Measurements from ENCODE around the gene FMN1.
"Not testable (repeated sequence)": the region's sequence is repeated elsewhere in the genome, so short reads cannot be mapped to it uniquely, and the experiment has no call there.

The FMN1 gene

DNA sequence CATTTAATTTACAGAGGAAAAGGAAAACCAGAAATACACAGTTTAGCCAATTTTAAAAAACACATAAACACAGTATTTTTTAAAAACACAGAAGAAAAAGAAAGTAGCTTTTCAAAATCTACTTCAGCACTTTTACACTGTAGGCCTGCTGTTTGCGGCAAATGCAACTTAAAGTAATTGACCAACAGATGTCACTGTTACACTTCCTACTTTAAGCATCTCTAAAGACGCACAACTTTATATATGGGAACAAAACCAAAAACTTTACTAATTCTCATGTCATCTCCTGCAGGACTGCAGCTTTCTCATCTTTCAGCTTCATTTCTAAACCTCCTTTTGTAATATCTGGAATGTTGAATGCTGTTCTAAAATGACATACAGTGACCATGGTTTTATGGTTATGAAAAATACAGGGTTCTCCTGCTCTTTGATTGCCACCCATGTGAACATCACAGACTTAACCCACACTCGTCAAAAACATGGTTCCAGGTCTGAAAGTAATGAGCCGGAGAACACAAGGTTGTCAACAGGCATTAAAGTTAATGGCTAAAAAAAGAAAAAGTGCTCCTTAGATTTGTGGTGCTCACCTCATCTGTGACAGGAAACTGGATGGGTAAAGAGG is 107.9 kb downstream of the FMN1 start:
- DNase-seq = peak; percentile 44

DNA sequence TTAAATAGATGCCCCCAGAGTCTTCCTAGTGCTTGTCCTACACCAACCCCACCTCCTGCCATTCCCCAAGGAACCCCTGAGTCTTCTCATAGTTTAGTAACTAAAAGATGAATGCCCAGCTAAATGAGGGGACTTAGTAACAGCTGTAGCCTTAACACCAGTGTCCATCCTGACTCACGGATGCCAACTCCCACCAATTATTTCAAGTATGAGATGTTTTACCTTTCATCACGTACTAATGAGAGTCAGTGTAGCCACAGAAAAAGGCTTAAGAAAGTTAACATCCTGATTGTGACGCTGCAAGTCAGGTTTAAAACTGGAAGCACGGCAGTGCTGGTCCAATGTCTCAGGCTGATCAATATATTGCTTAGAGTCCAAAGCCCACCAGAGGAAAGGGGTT is 109.9 kb downstream of the FMN1 start:
- DNase-seq = no peak

DNA sequence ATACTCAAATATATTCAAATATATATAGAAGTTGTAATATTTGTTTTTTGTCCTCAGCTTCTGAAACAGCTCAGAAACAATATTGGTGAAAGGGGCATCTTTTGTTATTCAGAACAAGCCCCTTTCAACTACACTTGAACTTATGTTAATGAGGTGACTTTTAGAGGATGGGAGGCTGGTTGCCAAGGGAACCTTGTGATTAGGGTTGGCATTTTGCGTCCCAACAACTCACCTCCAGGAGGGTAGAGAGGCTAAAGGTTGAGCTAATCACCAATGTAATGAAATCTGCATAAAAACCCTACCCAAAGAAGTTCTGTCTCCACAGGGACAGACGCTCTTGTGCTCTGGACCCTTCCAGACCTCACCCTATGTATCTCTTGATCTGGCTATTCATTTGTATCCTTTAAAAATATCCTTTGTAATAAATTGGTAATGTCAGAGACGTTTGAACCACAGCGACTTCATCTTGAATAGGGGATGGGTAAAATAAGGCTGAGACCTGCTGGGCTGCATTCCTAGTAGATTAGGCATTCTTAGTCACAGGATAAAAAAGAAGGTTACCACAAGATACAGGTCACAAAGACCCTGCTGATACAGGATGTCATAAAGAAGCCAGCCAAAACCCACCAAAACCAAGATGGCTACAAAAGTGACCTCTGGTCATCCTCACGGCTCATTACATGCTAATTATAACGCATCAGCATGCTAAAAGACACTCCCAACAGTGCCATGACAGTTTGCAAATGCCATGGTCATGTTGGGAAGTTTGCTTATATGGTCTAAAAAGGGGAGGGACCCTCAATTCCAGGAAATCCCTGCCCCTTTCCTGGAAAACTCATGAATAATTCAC is 111.1 kb downstream of the FMN1 start:
- DNase-seq = no peak

DNA sequence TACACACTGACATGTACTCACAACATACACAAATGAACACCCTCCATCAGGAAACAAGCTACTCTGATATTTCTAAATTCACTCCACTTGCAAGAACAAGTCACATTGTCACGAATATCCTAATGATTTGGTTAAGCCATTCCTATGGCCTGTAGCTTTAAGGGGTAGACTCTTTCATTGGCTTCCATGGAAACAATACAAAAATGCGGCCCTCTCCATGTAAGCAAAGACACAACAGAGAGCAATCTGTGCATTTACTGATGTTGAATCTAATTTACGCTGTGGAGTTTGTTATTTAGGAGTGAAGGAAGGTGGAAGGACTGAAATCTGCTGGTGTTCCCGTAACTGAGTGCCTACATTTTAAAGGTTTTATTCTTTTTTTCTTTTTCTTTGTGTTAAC is 114.5 kb downstream of the FMN1 start:
- DNase-seq = no peak

DNA sequence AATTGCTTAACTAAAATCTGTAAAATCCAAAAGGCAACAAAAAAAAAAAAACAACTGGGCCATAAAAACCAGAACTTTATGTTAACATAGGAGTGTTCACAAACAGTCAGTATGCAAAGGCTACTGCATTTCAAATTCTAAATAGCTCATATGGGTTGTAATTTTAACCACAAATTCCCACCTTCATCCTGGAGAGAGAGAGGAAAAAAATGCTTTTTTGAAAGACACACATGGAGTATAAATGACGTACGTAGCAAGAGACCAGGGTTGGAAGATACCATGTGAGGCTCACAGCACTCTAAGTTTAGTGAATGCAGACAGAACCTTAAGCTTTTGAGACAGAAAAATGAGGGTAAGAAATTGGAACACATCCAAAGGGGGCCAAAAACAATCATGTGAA is 115.9 kb downstream of the FMN1 start:
- no peak for DNase-seq

DNA sequence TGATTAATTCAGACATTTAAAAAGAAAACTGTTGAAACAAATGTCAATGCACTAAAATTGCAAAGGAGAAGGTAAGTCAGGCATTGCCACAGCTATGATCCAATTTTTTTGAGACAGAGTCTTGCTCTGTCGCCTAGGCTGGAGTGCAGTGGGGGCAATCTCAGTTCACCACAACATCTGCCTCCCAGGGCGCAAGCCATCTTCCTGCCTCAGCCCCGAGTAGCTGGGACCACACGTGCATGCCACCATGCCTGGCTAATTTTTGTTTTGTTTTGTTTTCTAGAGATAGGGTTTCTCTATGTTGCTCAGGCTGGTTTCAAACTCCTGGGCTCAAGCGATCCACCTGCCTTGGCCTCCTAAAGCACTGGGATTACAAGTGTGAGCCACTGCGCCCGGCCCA is 117.6 kb downstream of the FMN1 start:
- no peak for DNase-seq

DNA sequence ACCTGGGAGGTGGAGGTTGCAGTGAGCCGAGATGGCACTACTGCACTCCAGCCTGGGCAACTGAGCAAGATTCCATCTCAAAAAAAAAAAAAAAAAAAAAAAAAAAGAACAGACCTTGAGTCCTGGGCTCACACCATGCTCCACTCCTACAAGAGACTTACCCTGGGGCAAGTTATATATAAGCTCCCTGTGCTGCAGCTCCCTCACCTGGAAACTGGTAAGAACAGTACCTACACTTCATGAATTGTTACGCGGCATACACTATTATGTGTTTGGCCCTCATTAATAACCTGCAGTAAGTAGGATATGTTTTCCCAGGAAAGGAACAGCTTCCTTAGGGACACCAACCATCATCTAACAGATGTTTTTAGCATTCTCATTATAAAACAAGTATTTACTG is 119.6 kb downstream of the FMN1 start:
- no peak for DNase-seq

DNA sequence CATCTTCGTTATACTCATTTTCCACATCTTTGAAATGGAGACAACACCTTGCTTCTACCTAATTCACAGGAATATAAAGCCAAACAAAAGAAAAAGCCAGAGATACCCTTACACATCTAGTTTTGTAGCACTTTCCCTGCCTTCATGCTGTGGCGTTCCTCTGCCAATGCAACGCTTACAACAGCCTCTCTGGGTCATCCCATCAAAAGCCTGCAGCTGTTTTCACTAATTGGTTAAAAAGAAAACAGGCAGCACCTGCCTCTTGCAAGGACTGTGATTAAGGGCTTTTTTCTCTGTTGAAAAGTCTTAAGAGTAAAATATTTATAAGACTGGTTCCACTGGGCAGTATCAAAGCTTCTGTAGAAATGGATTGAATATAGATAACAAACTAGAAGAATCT is 120.3 kb downstream of the FMN1 start:
- no peak for DNase-seq

DNA sequence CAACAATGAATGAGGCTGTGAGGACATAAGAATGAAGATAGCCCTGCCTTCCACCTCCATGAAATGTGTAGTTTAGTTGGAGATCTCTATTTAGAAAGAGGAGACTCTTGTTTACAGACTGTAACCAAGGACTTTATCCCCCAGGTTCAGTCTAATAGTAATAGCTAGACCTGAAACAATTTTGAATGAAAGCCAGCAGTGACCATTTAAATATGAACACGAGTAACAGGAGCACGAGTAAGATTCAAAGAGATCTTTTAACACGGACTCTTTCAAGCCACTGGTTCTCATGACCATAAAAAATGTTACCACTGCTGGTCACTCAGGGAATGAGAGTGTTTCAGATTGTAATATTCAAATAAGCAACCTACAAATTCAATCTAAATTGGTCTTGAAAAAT is 123.1 kb downstream of the FMN1 start:
- no peak for DNase-seq

DNA sequence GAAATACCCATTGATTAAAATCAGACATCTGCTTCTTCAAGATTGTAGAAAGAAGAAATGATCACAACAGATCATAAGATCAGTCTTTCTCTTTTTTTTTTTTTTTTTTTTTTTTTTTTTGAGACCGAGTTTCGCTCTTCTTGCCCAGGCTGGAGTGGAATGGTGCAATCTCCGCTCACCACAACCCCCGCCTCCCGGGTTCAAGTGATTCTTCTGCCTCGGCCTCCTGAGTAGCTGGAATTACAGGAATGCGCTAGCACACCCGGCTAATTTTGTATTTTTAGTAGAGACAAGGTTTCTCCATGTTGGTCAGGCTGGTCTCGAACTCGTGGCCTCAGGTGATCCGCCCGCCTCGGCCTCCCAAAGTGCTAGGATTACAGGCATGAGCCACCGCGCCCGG is 124.6 kb downstream of the FMN1 start:
- not testable (repeated sequence) for DNase-seq

DNA sequence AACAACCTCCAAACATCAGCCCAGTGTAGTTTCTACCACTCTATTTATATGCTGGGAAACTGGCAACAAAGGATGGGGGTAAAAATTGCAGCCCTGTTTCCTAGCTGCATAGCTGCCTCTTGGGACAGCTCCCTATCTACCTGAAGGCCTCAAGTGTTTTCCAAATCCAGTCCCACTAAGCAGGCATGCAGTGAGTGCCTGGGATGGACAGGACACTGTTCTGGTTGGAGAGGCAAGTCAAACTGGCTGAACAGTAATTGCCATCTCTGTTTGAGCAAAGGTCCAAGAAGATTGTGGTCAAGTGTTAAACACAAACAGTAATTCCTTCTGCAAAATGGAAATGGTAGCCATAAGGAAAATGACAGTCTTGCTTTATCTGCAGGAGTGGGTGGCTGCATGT is 125.4 kb downstream of the FMN1 start:
- no peak for DNase-seq

DNA sequence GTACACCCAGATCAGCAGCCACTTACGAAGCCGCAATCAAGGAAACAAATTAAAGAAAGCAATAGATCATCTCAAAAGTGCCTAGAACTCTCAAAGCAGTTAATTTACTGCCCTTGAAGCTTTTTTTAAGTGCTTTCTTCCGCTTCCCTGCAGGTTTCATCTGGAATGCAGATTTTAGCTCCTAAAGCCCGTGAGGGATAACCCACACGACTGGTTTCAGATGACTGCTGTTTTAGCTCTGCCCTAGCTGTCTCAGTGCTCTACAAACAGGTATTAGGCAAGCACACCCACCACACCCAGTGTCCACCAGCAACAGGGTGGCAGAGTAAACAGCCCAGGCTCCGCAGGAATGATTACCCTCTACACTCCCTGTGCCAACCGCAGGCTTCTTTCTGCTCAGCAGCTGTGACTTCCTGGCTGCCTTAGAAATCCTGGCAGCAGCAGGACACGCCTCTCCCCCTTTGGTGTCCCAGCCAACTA is 126.0 kb downstream of the FMN1 start:
- DNase-seq = no peak

DNA sequence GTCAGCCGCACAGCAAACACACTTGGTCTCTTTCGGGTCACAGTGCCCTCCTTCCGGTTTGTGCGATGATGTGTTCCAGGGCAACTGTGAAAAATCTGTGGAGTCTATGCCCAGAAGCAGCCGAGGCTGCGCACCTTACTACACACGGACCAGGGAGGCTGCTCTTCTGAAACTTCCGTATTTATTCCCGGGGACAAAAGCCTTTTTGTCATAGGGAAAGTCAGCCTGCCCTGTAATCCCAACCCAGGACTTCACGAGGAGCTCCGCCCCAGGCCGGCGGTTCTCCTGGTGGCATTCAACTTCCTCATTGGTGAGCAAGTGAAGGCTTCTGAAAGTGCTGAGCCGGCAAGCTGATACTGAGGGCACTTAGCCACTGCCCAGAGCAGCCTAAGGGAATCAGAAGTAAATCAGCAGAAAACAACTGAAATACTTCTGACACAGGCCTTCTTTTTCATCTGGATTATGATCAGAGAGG is 126.5 kb downstream of the FMN1 start:
- no peak for DNase-seq

DNA sequence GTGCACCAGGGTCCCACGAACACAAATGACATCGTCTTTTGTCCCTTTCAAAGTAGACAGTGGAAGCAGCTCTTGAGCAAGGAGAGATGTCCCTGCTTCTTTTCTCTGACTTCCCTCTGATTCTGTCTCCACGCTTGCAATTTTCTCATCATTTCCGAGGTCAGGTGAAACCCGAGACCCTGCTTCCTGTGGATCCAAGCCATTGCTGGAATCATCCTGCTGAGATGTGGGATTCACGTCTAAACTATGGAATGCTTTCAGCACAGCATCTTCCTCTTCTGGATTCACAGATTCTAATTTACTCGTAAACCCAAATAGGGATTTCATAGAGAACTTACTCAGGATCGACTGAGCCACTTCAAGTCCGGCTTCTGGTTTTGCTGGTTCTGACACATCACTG is 127.1 kb downstream of the FMN1 start:
- DNase-seq = no peak

DNA sequence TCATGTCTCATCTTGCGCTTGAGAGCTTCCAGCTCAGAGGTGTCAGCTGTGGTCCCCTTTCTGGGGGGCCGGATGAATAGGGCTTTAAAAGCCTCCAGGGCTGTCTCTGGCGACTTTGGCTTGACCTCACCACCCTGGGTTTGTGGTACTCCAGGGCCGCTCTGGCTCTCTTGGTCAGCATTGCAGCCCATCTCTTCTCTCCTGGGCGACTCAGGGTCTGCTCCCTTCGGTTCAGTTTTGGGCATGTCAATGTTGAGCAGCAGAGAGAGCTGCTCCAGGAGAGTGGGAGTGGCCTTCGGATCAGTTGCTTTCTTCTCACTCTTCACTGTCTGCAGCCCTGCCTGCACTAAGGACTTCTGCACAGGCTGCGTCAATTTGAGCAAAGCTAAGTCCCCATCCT is 127.9 kb downstream of the FMN1 start:
- DNase-seq = no peak

DNA sequence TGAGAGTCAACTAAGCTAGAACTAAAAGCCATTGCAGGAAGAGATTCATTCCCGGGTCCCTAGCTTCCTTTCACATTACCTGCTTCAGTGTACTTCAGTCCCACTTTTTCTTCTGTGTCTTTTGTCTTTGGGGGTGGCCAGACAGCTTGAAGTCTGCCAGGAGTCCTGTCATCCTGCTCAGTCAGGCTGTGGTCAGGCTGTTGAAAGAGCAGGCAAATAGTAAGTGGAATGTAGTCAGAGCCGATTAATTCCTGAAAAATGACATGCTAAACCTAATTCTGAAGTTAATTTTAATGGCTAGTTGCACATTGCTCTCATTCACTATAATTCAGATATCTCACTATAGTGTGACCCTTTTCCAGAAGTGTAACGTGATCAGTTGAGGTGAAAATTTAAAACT is 129.6 kb downstream of the FMN1 start:
- no peak for DNase-seq

DNA sequence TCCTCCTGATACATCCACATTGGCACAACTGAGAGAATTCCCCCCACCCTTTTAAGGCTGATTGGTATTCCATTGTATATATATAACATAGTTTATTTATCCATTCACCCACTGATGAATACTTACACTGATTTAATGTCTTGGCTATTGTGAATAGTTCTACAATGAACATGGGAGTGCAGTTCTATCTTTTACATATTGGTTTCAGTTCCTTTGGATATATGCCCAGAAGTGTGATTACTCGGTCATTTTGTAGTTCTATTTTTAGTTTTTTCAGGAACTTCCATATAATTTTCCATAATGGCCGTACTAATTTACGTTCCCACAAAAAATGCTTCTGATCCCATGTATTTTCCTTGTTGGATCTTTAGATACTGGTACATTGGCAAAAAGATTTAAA is 135.3 kb downstream of the FMN1 start:
- no peak for DNase-seq

DNA sequence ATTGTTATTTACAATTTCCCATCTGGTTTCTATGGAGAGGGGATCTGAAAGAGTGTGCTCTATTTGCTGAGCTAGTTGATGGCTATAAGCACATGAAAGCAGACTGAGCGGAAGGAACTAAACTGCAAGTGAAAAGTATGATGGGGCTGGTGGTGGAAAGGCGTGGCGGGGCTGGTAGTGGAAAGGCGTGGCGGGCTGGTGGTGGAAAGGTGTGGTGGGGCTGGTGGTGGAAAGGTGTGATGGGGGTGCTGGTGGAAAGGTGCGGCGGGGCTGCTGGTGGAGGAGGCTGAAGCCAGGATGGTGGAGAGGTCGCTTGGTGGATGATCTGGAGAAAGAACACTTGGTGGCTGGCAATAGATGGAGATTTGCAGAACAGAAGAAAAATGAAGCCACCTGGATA is 136.7 kb downstream of the FMN1 start:
- no peak for DNase-seq

DNA sequence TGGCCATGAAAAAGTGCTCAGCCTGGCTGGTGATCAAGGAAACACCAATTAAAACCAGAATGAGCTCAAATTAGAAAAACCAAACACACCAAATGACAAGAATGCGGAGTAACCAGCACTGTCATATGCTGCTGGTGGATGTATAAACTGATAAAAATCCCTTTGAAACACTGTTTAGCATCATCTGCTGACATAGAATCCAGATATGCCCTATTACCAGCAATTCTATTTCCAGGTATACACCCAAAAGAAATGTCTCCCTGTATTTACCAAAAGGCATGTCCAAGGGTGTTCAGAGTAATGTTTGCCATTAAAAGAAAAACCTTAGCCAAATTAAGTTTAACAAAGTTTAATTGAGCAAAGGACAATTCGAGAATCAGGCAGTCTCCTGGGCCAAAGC is 138.6 kb downstream of the FMN1 start:
- DNase-seq = no peak

DNA sequence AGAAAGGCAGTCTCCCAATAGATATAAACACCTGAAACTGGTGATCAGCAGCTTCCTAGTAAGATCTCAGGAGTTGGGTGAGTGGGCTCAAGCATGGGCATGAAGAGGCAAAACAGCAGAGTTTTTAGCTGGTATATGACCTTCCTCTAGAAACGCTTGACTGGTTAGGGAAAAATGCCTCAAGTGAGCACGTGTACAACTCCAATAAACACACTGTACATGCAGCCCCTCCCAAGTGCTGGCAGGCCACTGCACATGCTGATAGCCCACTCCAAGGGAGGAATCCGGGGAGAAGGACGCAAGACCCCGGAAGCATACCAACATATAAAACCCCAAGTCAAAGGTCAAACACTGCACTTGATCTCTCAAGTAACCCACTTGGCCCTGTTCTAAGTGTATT is 143.0 kb downstream of the FMN1 start:
- no peak for DNase-seq

DNA sequence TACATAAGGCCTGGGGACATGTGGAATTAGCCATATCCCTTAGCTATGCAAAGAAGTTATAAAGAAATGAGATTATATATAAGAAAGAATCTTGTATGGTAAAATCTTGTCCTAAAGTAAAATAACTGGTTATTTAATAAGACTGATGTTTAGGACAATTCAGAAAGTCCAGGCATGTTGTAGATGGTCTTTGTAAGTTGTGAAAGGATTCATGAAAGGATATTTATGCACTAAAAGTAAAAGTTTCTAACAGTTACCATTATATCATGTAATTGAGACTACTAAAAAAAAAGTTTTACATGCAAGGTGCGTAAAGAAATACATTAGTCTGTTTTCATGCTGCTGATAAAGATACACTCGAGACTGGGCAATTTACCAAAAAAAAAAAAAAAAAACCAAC is 146.3 kb downstream of the FMN1 start:
- DNase-seq = no peak

DNA sequence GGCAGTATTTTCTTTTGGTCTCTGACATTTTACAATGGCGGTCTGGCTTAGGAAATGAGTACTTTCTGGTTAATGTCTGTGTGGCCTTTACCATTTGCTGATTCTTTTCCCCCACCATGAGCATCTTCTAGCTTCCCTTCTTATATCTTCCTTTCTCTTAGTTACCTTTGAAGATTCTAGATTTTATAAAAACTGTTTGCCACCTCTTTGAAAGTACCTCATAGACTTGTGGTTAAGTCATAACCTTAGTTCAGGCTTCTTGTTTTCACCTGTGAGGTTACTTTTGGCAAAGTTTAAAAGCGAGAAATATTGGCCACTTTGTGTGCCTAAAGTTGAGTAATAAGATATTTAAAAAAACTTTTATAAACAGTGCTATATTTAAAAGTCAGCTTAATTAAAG is 147.4 kb downstream of the FMN1 start:
- DNase-seq = no peak

DNA sequence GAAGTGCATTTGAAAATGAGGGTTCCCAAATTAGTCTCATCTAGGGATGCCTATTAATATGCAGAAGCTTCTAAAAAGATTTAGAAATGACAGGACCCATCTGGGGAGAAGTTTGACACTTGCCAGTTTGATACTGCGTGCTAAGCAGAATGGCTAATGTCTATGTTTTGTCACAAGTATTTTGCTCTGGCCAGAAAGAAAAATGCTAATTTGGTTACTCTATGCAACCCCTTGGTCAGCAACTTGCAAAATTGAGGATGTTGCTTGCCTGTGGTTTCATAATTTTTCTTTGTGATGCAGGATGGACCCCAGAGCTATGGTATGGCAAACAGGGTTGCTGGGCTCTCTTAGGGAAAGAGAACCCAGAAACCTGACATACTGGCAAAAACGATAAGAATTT is 148.2 kb downstream of the FMN1 start:
- DNase-seq = no peak

DNA sequence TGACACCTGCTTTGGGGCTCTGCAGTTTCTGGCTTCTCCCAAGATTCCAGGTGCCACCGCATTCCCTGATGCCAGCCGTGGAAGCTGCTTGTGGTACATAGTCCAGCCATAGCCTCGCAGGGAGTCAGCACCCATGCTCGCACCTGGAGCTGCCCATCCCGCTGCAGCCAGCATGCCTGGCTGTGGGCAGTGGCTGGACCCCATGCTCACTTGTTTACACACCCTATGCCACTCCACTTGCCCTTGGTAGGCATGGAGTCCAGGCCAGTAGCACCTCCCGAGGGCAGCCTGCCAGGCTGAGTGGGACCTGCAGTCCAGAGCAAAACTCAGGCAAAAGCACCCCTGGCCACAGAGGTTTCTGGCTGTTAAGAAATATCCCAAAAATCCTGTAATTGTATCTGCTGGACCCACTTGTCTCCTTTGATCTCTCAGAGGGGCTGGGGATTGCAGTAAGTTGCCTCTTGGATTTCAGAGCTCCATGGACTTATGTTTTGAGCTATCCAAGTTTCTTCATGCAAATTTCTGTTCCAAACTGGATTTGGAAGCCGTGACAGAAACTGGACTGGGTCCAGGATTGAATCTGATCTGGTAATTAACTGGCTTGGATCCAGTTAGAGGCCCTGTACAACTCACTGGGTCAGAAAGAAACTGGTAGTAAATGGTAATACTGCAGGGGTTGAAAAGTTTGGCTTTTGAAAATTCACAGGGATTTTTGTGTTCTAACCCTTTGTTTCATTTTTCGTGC is 149.3 kb downstream of the FMN1 start:
- no peak for DNase-seq
